Thoracic aorta (tissue), 2 donors: ENCODE data around the gene CLASRP. TPM values are rescaled to one million over a fixed set of nuclear protein-coding genes. Genes with fewer than 3 reads are reported as not detected.

Experiments
- ATAC-seq: fragments of 150-250 bp; one replicate; pipeline ENCODE4 v1.8.0; 2017; ENCODE audit warnings: low read depth; ENCODE audit not compliant: insufficient number of reproducible peaks, low FRiP score
- DNase-seq: peaks from one replicate; pipeline ENCODE4 v3.0.0-alpha.2; 2020; ENCODE audit warnings: low spot score
- H3K27ac ChIP-seq, 2 donors: fragments of 200-600 bp; sonication (generic); 1 replicate in 1 of 2; 2 replicates in 1 of 2; pipeline ENCODE4 v1.5.1; 2016; ENCODE audit warnings: mild to moderate bottlenecking in 2 of 2, moderate library complexity in 2 of 2
- H3K27me3 ChIP-seq: fragments of 200-600 bp; sonication (generic); replicated peaks from 2 replicates; pipeline ENCODE4 v1.6.0; 2016; ENCODE audit warnings: mild to moderate bottlenecking; ENCODE audit not compliant: insufficient read depth
- H3K36me3 ChIP-seq: fragments of 200-600 bp; sonication (generic); one replicate; pipeline ENCODE4 v1.5.1; 2016
- H3K4me1 ChIP-seq, 2 donors: fragments of 200-600 bp; sonication (generic); 1 replicate in 1 of 2; 2 replicates in 1 of 2; pipeline versions ENCODE4 v1.5.1 to v1.6.0; 2016; ENCODE audit warnings: low read depth in 2 of 2, mild to moderate bottlenecking in 1 of 2; ENCODE audit not compliant: control insufficient read depth in 1 of 2
- H3K4me3 ChIP-seq: fragments of 200-600 bp; sonication (generic); 2 replicates; pipeline ENCODE4 v1.5.1; 2016; ENCODE audit warnings: mild to moderate bottlenecking
- H3K9me3 ChIP-seq: fragments of 200-600 bp; sonication (generic); 2 replicates; pipeline ENCODE4 v1.5.1; 2016
- total RNA-seq, 2 donors: library from RNA; depleted of rRNA; stranded (reverse); fragments of >200 nt; gene quantifications; one replicate each; pipeline versions ENCODE4 v1.1.0 to v1.2.3, GENCODE V29; 2016
- TF ChIP-seq, protein P1 (sequence below): fragments of 200-600 bp; sonication (generic); IDR thresholded peaks from one replicate; pipeline ENCODE4 v1.5.1; 2019; ENCODE audit warnings: antibody characterized with exemption

Gene CLASRP
- total RNA-seq, 2 donors from 2014 or later: 119 to 300 TPM

DNA sequence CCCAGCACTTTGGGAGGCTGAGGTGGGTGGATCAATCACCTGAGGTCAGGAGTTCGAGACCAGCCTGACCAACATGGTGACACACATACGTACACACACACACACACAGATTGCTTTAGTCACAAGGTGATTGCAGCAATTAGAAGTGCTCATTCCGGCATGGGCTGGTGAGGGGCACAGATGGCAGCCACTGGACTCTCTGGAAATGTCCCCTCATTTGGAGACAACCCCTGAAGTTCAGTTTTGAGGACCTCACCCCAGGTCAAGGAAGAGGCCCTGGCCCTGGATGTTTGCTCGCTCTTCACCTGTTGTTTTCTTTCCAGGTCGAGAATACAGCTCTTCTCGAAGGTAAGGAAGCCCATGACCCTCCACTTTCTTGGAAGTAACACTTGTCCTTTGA, 31.4 kb downstream of the CLASRP start:
- DNase-seq (no peak), ATAC-seq (no peak)
- H3K9me3 ChIP-seq: no peaks in the 10 kb centered on the region
- TF ChIP-seq, protein P1, sequence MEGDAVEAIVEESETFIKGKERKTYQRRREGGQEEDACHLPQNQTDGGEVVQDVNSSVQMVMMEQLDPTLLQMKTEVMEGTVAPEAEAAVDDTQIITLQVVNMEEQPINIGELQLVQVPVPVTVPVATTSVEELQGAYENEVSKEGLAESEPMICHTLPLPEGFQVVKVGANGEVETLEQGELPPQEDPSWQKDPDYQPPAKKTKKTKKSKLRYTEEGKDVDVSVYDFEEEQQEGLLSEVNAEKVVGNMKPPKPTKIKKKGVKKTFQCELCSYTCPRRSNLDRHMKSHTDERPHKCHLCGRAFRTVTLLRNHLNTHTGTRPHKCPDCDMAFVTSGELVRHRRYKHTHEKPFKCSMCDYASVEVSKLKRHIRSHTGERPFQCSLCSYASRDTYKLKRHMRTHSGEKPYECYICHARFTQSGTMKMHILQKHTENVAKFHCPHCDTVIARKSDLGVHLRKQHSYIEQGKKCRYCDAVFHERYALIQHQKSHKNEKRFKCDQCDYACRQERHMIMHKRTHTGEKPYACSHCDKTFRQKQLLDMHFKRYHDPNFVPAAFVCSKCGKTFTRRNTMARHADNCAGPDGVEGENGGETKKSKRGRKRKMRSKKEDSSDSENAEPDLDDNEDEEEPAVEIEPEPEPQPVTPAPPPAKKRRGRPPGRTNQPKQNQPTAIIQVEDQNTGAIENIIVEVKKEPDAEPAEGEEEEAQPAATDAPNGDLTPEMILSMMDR: no peak
- no peaks in the 10 kb centered on the region for H3K27me3 ChIP-seq
- no peak overlapping the region for H3K27ac ChIP-seq
- H3K36me3 ChIP-seq: peaks cover 40% of the 10 kb centered on the region
- H3K4me3 ChIP-seq: no peak overlapping the region
- H3K4me1 ChIP-seq: no peaks in the 10 kb centered on the region

DNA sequence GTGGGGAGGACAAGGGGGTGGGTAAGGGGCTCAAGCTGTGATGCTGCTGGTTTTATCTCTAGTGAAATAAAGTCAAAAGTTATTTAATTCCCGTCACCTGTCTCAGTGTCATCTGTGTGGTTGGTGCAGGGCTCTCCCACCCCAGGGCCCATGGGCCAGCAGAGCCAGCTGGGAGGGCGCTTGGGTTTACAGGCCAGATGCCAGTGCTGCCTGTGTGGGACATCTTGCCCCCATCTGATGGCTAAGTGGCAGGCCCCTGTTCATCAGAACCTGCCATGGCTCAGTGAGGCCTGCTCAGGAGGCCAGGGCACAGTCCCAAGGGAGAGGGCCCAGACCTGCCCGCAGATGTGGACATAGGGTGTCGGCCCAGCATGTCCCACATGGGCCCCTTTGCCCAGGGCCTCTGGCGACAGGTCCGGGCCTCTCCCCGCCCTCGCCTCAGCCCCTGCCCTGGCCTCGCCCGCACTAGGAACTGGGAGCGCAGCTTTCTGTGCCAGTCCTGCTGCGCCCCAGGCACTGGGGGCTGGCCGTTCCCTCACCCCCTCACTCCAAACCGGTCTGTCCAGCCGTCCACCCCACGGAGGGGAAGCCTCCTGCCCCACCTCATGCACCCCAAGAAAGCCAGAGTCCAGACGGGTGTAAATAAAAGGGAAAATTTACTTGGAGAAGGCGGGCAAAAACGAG, 32.2 kb downstream of the CLASRP start:
- ATAC-seq: no peak
- no peak overlapping the region for H3K4me3 ChIP-seq
- H3K27me3 ChIP-seq: no peaks in the 10 kb centered on the region
- peaks cover 33% of the 10 kb centered on the region for H3K36me3 ChIP-seq
- TF ChIP-seq, protein P1: no peak
- H3K27ac ChIP-seq: no peak overlapping the region
- DNase-seq: no peak
- H3K4me1 ChIP-seq: no peaks in the 10 kb centered on the region
- H3K9me3 ChIP-seq: no peaks in the 10 kb centered on the region

DNA sequence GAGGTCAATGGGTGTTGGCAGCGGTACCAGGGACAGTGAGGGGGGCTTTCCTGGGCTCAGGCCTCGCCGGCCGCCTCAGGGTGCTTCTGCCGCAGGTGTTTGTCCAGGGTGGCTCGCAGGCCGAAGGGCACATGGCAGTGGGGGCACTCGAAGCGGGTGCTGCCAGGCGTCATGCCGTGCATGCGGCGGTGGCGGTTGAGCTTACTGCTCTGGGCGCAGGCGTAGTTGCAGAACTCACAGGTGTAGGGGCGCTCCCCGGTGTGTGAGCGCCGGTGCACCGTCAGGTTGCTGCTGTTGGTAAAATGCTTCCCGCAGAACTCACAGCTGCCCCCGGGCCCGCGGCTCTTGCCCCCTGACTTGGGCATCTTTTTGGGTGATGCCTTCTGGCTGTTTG, 32.7 kb downstream of the CLASRP start:
- no peak for ATAC-seq
- H3K4me3 ChIP-seq: no peak overlapping the region
- no peak for DNase-seq
- H3K9me3 ChIP-seq: no peaks in the 10 kb centered on the region
- no peaks in the 10 kb centered on the region for H3K27me3 ChIP-seq
- H3K4me1 ChIP-seq: peaks cover 1 to 5% of the 10 kb centered on the region in 2 donors
- H3K36me3 ChIP-seq: peaks cover 31% of the 10 kb centered on the region
- H3K27ac ChIP-seq: no peak overlapping the region
- TF ChIP-seq, protein P1: no peak

DNA sequence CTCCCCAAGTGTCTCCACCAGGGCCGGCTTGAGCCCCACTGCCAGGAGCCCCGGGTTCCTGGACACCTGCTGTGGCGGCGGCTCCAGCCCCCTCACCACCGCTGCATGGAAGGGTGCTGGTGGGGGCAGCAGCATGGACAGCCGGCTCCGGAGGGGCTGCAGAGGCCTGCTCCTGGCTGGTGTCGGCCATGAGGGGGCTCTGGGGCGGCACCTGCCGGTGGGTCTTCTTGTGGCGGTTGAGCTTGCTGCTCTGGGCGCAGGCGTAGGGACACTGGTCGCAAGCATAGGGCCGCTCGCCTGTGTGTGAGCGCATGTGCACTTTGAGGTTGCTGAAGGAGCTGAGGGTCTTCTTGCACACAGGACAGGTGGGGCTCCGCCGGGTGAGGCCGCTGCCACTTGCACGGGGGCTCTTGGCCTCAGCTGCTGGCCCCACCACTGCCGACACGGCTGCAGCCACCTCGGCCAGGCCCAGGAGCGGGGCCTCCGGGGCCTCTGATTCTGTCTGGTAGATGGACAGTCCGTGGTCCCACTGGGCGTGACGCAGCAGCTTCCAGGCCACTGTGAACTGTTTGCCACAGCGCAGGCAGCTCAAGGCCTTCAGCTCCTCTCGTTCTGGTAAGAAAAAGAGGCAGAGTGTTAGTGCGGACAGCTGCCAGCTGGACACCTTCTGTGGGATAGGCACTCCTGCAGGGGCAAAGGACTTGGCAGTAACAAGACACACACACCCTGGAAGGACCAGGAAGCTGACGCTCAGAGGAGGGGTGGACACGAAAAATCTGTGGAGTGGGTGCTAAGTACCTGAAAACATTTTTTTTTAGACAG, 33.3 kb downstream of the CLASRP start:
- no peak for DNase-seq
- H3K4me1 ChIP-seq: peaks cover 5 to 11% of the 10 kb centered on the region in 2 donors
- H3K4me3 ChIP-seq: no peak overlapping the region
- no peaks in the 10 kb centered on the region for H3K27me3 ChIP-seq
- TF ChIP-seq, protein P1: no peak
- ATAC-seq: no peak
- H3K27ac ChIP-seq: no peak overlapping the region
- no peaks in the 10 kb centered on the region for H3K9me3 ChIP-seq
- peaks cover 28% of the 10 kb centered on the region for H3K36me3 ChIP-seq

DNA sequence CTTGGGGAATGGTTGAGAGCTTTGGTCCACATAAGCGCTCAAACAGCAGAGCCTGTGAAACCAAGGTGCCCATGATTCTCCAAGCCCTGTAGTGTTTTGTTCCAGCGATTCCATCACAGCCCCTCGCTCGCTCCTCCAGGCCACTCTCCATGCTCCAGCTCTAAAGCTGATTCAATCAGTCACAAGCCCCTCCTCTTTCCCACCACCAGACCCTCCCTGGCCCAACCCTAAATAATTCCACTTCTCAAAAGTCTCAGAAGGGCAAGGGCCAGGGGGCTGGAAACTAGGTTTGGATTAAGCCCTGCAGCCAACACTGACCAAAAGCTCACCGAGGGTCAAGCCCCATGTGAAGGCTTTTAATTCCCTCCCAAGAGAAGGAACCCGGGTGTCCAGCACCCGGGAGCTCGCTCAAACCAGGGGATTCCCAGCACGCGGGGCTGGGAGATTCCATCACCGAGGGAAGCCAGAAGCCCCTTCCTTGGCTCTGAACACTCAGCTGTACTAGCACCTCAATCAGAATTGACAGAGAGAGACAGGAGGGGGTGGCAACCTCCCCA, 36.0 kb downstream of the CLASRP start:
- no peak overlapping the region for H3K27ac ChIP-seq
- DNase-seq: no peak
- peaks cover 9 to 19% of the 10 kb centered on the region in 2 donors for H3K4me1 ChIP-seq
- no peaks in the 10 kb centered on the region for H3K27me3 ChIP-seq
- H3K4me3 ChIP-seq: peak overlapping the region; percentile 71
- no peaks in the 10 kb centered on the region for H3K9me3 ChIP-seq
- peaks cover 11% of the 10 kb centered on the region for H3K36me3 ChIP-seq
- TF ChIP-seq, protein P1: no peak
- ATAC-seq: no peak
